ENCODE measurements around the gene SRPX.

The SRPX gene

GRCh38 chrX:38224160-38224559, 3.5 kb upstream of the SRPX start:
- Histone ChIP-seq H3K9me3 (replicated peaks; ENCODE audit: insufficient read depth, low read length) (no peaks in the 10 kb centered on the region), H3K36me3 (replicated peaks; ENCODE audit: insufficient read depth, low read length) (no peaks in the 10 kb centered on the region), H3K27me3 (replicated peaks; ENCODE audit: insufficient read depth, low read length) (no peaks in the 10 kb centered on the region), H3K4me3 (ENCODE audit: low read length) (no peak overlapping the region), H3K27ac (ENCODE audit: low read length) (no peak overlapping the region), H3K9me2 (replicated peaks; ENCODE audit: insufficient read depth, low read length) (no peaks in the 10 kb centered on the region), H4K20me1 (ENCODE audit: insufficient read depth, low read length) (no peaks in the 10 kb centered on the region), H3K4me2 (ENCODE audit: low read depth, low read length) (no peak overlapping the region), H3K9ac (ENCODE audit: low read length) (no peak overlapping the region), H3F3A (ENCODE audit: insufficient read depth, low read length) (no peaks in the 10 kb centered on the region), H3K79me2 (ENCODE audit: low read length) (no peaks in the 10 kb centered on the region), H3K4me1 (ENCODE audit: low read length) (no peaks in the 10 kb centered on the region), H2AFZ (ENCODE audit: low read length) (no peak overlapping the region)
- DNase-seq = no peak
- TF ChIP-seq, protein P1, sequence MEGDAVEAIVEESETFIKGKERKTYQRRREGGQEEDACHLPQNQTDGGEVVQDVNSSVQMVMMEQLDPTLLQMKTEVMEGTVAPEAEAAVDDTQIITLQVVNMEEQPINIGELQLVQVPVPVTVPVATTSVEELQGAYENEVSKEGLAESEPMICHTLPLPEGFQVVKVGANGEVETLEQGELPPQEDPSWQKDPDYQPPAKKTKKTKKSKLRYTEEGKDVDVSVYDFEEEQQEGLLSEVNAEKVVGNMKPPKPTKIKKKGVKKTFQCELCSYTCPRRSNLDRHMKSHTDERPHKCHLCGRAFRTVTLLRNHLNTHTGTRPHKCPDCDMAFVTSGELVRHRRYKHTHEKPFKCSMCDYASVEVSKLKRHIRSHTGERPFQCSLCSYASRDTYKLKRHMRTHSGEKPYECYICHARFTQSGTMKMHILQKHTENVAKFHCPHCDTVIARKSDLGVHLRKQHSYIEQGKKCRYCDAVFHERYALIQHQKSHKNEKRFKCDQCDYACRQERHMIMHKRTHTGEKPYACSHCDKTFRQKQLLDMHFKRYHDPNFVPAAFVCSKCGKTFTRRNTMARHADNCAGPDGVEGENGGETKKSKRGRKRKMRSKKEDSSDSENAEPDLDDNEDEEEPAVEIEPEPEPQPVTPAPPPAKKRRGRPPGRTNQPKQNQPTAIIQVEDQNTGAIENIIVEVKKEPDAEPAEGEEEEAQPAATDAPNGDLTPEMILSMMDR (IDR thresholded peaks at IDR 0.05; ENCODE audit: low read length) = no peak
- TF ChIP-seq EZH2phosphoT487 (IDR thresholded peaks at IDR 0.05; ENCODE audit: low read length) = no peak
- TF ChIP-seq EZH2 (optimal IDR thresholded peaks at IDR 0.05; ENCODE audit: low read depth, low read length) = no peak

DNA sequence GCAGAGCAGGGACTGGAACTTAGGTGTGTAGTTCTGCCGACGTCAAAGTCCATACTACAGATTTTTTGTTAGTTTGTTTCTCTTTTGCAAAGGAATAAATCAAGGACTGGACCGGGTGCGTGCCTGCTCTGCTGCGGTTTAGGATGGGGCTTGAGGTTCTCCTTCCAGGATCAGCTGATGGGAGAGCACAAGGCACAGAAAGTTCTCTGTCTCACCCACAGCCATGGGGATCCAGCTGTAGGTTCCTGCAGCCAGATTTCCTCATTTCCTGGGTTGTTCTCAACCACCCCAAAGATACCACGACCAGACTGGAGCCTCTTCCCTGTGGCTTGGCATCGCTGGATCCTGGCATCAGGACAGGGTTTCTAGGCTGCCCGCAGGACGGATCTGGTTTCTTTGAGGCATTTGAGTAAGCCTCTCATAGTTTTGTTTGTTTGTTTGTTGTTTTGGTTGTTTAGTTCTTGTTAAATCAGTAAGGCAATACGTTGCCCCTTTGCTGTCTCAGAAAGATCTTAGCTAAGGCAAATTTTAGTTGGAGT, 789 bp upstream of the SRPX start:
- H3K9me3 ChIP-seq (replicated peaks; ENCODE audit: insufficient read depth, low read length) = no peaks in the 10 kb centered on the region
- H3K4me2 ChIP-seq (ENCODE audit: low read depth, low read length) = no peak overlapping the region
- no peak for TF ChIP-seq EZH2 (optimal IDR thresholded peaks at IDR 0.05; ENCODE audit: low read depth, low read length)
- DNase-seq = no peak
- no peak overlapping the region for H3K4me3 ChIP-seq (ENCODE audit: low read length)
- H4K20me1 ChIP-seq (ENCODE audit: insufficient read depth, low read length) = no peaks in the 10 kb centered on the region
- H3K4me1 ChIP-seq (ENCODE audit: low read length) = no peaks in the 10 kb centered on the region
- H2AFZ ChIP-seq (ENCODE audit: low read length) = no peak overlapping the region
- H3K27ac ChIP-seq (ENCODE audit: low read length) = no peak overlapping the region
- H3K9ac ChIP-seq (ENCODE audit: low read length) = no peak overlapping the region
- no peaks in the 10 kb centered on the region for H3K9me2 ChIP-seq (replicated peaks; ENCODE audit: insufficient read depth, low read length)
- H3F3A ChIP-seq (ENCODE audit: insufficient read depth, low read length) = no peaks in the 10 kb centered on the region
- no peaks in the 10 kb centered on the region for H3K27me3 ChIP-seq (replicated peaks; ENCODE audit: insufficient read depth, low read length)
- no peaks in the 10 kb centered on the region for H3K79me2 ChIP-seq (ENCODE audit: low read length)
- H3K36me3 ChIP-seq (replicated peaks; ENCODE audit: insufficient read depth, low read length) = no peaks in the 10 kb centered on the region

- peak overlapping the region; percentile 63 for H2AFZ ChIP-seq (ENCODE audit: low read length)
- no peaks in the 10 kb centered on the region for H4K20me1 ChIP-seq (ENCODE audit: insufficient read depth, low read length)
- no peaks in the 10 kb centered on the region for H3K36me3 ChIP-seq (replicated peaks; ENCODE audit: insufficient read depth, low read length)
- H3K9me3 ChIP-seq (replicated peaks; ENCODE audit: insufficient read depth, low read length) = no peaks in the 10 kb centered on the region
- no peaks in the 10 kb centered on the region for H3K4me1 ChIP-seq (ENCODE audit: low read length)
- H3K79me2 ChIP-seq (ENCODE audit: low read length) = no peaks in the 10 kb centered on the region
- no peaks in the 10 kb centered on the region for H3K9me2 ChIP-seq (replicated peaks; ENCODE audit: insufficient read depth, low read length)
- H3K9ac ChIP-seq (ENCODE audit: low read length) = no peak overlapping the region; the same call in 1 of the 2 replicates
- peak overlapping the region; percentile 55 for H3K4me3 ChIP-seq (ENCODE audit: low read length)
- no peaks in the 10 kb centered on the region for H3K27me3 ChIP-seq (replicated peaks; ENCODE audit: insufficient read depth, low read length)
- no peak for TF ChIP-seq EZH2phosphoT487 (IDR thresholded peaks at IDR 0.05; ENCODE audit: low read length)
- TF ChIP-seq, protein P1 (IDR thresholded peaks at IDR 0.05; ENCODE audit: low read length) = peak; percentile 39
- no peaks in the 10 kb centered on the region for H3F3A ChIP-seq (ENCODE audit: insufficient read depth, low read length)
- peak overlapping the region; percentile 82 for H3K4me2 ChIP-seq (ENCODE audit: low read depth, low read length)
- DNase-seq = peak; percentile 49
- H3K27ac ChIP-seq (ENCODE audit: low read length) = no peak overlapping the region
Observed at GRCh38 chrX:38220024-38220414, 652 bp downstream of the SRPX start.

DNA sequence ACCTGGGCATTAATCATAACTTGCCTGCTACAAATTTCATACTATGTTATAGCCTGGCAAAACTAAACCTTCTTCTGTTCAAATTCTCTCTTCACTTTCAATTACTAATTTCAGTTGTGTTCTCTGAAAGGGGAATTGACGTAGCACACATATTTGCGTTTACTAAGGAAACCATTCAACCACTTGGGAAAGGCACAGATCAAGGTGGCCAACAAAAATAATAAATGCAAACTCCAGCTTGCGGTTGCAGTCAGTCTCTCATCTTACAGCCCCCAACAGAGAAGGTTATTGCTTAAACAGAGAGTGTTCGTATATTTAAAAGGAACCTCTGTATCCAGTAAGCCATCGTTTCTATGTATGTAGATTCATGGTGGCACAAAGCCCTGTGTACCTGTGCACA, 4.0 kb downstream of the SRPX start:
- no peaks in the 10 kb centered on the region for H3K9me2 ChIP-seq (replicated peaks; ENCODE audit: insufficient read depth, low read length)
- no peaks in the 10 kb centered on the region for H3K4me1 ChIP-seq (ENCODE audit: low read length)
- H3K79me2 ChIP-seq (ENCODE audit: low read length) = no peaks in the 10 kb centered on the region
- H3K36me3 ChIP-seq (replicated peaks; ENCODE audit: insufficient read depth, low read length) = no peaks in the 10 kb centered on the region
- no peak overlapping the region for H2AFZ ChIP-seq (ENCODE audit: low read length)
- DNase-seq = no peak
- H3F3A ChIP-seq (ENCODE audit: insufficient read depth, low read length) = no peaks in the 10 kb centered on the region
- H3K9ac ChIP-seq (ENCODE audit: low read length) = no peak overlapping the region
- H3K27me3 ChIP-seq (replicated peaks; ENCODE audit: insufficient read depth, low read length) = no peaks in the 10 kb centered on the region
- no peaks in the 10 kb centered on the region for H4K20me1 ChIP-seq (ENCODE audit: insufficient read depth, low read length)
- TF ChIP-seq EZH2 (optimal IDR thresholded peaks at IDR 0.05; ENCODE audit: low read depth, low read length) (no peak), EZH2phosphoT487 (IDR thresholded peaks at IDR 0.05; ENCODE audit: low read length) (no peak)
- TF ChIP-seq, protein P1 (IDR thresholded peaks at IDR 0.05; ENCODE audit: low read length) = no peak
- H3K27ac ChIP-seq (ENCODE audit: low read length) = no peak overlapping the region
- no peak overlapping the region for H3K4me3 ChIP-seq (ENCODE audit: low read length)
- H3K4me2 ChIP-seq (ENCODE audit: low read depth, low read length) = no peak overlapping the region
- H3K9me3 ChIP-seq (replicated peaks; ENCODE audit: insufficient read depth, low read length) = no peaks in the 10 kb centered on the region
